ENCODE measurements around the gene PYDC1. TPM values are rescaled to one million over a fixed set of nuclear protein-coding genes. Genes with fewer than 3 reads are reported as not detected.
"Not testable (repeated sequence)": the region's sequence is repeated elsewhere in the genome, so short reads cannot be mapped to it uniquely, and the experiment has no call there.

Gene PYDC1
- 2.8 TPM for total RNA-seq

DNA sequence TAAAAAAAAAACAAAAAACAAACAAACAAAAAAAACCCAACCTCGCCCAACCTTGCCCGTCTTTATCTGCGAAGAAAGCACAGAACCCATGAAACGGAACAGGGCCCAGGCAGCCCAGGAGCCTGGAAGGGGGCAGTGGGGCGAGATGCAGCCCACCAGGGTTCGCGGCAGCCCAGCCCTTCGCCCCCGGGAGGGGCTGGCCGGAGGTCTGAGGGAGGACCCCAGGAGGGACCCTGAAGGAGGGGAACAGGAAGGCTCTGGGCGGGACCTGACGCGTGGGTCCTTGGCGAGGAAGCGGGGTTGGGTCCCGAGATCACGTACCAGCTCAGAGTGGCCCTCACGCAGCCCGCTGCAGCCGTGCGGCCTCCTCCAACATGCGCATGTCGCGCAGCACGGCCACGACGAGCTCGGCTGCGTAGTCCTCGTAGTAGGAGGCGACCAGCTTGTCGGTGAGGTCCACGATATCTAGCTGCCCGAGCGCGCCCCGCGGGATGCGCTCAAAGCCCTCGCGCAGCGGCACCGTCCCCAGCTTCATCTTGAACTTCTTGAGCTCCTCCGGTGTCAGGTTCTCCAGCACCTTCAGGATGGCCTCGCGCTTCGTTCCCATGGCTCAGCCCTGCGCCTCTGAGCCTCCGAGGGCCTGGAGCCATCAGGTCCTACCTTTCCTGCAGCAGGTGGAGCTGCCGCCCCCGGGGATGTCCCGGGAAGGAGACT lies at the start of gene PYDC1:
TSS of gene PYDC1 (minus strand) at position 714 of the 714 bp plus-strand sequence. CDS start at position 607, 107 bp downstream.
- DNase-seq, result no peak

DNA sequence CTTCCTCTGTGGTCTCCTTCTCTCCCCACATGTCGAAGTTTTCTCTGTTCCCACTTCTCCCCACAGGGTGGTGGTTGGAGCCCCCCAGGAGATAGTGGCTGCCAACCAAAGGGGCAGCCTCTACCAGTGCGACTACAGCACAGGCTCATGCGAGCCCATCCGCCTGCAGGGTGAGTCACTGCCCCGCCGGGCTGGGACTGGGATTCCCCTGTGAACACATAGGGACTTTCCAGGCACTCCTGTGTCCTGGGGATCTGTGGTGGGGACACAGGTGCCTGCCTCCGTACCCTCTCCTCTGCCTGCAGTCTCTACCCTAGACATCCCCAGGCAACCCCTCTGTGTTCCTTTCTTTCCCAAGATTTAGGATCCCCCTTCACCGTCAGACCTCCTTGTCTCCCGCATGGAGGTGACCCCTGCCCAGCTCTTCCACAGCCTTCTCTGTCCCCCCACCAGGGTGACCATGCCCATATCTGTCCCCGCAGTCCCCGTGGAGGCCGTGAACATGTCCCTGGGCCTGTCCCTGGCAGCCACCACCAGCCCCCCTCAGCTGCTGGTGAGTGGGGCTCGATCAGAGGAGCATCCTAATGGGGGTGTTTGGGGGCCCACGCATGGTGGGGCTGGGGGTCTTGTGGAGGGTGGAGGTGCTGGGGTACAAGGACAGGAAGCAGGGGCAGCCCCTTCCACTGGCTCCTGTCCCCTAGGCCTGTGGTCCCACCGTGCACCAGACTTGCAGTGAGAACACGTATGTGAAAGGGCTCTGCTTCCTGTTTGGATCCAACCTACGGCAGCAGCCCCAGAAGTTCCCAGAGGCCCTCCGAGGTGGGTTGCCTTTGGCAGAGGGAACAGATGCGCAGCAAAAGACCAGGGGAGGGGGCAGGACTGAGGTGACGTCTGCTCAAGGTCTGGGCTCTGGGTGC lies 48.7 kb upstream of the PYDC1 start:
- DNase-seq, result no peak

DNA sequence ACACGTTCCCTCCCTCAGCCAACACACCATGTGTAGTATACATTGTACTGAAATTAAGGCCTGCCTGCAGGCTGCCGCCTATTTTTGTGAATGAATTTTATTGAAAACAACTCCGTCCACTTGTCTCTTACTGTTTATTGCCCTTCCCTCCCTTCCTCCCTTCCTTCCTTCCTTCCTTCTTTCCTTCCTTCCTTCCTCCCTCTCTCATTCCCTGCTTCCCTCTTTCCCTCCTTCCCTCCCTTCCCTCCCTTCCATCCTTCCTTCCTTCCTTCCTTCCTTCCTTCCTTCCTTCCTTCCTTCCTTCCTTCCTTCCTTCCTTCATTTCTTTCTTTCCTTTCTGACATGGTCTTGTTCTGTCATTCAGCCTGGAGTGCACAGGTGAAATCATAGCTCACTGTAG lies 45.1 kb upstream of the PYDC1 start:
- no peak for DNase-seq

DNA sequence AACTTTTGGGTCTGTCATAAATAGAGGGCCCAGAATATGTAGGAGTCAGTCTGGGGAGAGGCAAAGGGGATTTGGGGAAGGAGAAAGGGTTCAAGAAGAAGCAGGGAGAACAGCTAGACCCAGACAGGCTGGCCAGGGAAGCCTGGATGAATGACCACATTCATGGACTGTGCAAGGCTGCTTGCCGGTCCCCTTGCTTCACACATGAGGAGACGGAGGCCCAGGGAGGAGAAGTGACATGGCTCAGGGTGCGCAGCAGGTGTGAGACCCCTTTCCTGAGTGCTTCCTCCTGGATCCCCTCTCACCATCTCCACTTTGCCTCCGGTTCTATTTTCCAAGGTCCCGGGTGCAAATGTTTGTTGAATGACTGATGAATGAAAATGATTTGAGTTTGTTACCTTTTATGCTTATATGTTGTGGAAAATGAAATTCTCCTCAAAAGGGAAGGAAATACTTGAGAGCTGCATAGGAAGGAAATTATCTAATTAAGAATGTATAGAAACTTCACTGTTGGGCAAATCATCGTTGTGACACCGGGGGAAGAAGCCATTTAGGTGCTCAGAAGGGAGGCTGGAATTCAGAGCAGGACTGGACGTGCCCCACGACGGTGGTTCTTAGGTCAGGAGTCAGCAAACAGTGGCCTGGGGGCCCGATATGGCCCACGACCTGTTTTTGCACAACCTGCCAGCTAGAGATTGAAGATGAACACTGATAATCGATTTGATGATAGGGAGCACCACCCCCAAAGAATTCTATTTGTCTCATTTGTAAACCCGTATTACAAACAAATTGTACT lies 43.4 kb upstream of the PYDC1 start:
- no peak for DNase-seq

DNA sequence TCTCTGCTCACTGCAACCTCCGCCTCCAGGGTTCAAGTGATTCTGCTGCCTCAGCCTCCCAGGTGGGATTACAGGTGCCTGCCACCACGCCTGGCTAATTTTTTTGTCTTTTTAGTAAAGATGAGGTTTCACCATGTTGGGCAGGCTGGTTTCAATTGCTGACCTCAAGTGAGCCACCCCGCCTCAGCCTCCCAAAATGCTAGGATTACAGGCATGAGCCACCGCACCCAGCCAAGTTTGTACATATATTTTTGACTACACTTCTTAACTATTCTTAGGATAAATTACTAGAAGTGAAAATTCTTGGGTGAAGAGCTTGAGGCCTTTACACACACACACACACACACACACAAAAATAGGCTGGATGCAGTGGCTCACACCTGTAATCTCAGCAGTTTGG lies 41.4 kb upstream of the PYDC1 start:
- DNase-seq, result no peak

DNA sequence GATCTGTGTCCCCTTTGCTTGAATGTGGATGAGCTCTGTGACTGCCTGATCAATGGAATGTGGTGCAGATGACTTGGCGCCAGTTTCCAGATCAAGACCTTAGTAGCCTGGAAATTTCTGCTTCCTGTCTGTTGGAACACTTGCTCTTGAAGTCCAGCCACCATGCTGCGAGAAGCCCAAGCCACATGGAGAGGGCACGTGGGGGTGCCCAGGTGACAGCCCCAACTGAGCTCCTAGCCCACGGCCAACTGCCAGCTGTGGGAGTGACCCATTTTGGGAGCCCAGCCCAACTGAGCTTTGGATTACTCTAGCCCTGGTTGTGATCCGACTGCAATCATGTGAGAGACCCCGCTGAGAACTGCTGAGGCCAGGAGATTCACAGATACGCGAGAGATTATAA lies 39.5 kb upstream of the PYDC1 start:
- no peak for DNase-seq

DNA sequence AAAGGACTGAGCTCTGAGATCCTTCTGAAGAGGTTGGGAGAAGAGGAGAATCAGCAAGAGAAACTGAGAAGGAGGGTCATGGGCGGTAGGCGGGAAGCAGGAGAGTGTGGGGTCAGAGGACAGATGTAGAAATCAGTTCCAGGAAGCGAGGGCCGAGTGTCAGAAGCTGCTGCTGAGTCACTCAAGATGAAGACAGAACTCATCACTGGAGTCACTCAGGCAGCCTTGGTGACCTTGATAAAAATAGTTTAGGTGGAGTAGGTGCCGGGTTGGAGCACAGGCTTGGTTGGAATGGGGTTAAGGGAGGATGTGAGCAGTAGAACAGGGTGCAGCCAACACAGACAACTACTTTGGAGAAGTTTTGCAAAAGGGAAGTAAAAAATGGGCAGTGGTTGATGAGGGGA lies 36.7 kb upstream of the PYDC1 start:
- DNase-seq, result no peak

DNA sequence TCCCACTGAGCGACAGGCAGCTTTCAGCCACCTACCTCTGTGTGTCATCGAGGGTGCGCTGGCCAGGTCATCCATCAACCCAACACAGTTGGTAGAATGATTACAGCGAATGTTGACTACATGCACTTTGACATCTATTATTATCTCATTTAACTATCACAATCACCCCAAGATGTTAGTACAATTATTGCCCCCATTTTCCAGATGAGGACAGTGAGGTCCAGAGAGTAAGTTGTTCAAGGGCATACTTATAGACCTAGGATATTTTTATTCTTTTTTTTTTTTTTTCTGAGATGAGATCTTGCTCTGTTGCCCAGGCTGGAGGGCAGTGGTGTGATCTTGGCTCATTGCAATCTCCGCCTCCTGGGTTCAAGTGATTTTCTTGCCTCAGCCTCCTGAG lies 34.5 kb upstream of the PYDC1 start:
- DNase-seq, result no peak

DNA sequence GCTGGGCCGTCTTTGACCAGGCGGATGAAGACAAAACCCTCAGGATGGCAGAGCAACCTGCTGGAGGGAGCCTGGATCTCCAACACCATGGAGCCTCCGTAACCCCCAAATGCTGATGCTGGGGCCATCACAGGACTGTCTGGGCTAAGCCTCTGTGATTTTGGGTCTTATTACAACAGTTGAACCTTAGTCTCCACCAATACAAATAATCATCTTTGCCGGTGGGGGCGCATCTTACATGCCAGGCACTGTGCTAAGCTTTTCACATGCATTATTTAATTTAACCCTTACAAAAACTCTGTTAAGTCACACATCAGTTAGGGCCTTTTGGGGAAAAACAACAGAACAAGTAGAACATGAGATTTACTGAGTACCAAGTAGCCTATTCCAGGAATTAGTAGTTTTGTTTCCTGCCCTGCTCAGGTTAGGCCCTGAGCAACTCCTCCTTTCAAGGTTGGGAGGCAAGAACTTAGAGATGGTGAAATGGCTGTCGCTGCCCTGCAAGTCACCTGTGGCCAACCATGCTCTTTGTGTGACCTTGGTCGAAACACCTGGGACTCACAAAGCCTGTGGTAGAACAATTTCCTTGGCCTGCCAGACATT lies 33.9 kb upstream of the PYDC1 start:
- no peak for DNase-seq

DNA sequence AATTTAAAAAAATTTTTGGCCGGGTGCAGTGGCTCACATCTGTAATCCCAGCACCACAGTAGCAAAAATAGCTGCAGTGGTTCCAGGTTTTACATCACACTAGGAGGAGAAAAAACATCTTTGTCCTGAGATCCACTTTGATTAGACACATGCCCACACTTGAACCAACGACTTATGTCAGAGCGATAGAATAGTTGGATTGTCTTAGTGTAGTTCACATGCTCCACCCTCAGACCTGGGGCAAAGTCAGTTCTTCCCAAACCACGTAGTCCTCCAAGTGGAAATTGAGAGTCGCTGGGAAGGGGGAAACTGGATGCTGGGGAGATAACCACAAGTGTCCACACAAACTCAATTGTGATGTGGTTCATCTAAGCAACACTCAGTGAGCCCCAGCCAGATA lies 31.4 kb upstream of the PYDC1 start:
- no peak for DNase-seq

DNA sequence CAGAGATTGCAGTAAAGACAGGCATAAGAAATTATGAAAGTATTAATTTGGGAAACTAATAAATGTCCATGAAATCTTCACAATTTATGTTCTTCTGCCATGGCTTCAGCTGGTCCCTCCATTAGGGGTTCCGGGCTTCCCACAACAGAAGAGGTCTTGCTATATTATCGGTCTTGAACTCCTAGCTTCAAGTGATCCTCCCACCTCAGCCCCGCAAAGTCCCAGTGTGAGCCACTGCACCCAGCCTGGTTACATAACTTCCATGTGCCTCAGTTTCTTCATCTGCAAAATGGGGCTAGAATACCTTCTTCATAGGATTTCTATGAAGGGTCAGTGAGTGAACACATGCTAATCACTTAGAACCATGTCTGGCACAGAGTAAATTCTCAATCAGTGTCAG lies 29.4 kb upstream of the PYDC1 start:
- no peak for DNase-seq

DNA sequence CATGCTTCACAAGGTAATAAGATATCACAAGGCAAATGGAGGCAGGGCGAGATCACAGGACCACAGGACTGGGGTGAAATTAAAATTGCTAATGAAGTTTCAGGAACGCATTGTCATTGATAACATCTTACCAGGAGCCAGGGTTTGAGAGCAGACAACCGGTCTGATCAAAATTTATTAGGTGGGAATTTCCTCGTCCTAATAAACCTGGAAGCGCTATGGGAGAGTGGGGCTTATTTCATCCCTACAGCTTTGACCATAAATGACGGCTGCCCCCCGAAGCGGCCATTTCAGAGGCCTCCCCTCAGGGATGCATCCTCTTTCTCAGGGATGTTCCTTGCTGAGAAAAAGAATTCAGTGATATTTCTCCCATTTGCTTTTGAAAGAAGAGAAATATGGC lies 28.7 kb upstream of the PYDC1 start:
- not testable (repeated sequence) for DNase-seq

DNA sequence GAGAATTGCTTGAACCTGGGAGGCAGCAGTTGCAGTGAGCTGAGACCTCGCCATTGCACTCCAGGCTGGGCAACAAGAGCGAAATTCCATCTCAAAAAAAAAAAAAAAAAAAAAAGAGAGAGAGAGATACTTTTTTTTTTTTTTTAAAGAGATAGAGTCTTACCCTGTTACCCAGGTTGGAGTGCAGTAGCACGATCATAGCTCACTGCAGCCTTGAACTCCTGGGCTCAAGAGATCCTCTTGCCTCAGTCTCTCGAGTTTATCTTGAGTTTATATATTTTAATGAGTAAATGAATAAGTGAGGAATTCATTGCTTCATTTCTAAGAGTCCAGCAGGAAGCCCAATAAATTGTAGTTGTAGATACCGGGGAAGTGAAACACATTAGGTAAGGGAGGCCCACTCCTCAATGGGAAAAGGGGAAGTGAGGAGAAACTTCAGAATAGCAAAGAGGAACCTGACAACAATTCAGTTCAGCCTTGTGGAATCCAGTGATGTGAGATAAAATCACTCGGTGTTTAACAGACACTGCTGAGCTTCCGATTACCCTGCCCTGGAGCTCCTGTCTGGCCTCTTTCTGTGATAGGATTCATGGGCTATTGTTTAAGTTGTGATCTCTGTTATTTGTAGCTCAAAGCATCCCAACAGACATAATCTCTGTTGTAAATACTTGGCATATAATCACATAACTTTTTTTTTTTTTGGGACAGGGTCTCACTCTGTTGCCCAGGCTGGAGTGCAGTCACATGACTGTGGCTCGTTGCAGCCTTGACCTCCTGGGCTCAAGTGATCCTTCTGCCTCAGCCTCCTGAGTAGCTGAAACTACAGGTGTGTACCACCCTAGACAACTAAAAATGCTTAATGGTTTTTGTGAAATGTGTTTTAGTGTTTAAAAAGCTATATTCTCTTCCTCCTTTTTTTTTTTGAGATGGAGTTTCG lies 27.1 kb upstream of the PYDC1 start:
- no peak for DNase-seq

DNA sequence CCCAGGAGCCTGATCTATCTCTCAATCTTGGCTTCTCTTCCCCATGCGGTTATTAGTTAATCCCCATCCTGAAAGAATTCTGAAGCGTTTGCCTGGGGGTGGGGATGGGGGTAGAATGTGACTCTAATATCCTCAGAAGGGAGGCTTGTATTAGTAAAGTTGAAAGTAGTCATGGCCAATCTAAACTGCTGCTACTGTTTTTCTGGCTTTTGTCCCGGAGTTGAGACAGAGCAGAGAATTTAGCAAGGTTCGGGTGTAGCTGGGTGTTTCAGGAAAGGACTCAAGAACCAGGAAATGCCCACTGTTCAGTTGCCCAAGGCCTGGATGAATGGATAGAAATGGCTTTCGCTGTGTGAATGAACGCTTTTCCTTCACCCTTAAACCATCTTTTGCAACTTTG lies 25.3 kb upstream of the PYDC1 start:
- DNase-seq, result no peak

DNA sequence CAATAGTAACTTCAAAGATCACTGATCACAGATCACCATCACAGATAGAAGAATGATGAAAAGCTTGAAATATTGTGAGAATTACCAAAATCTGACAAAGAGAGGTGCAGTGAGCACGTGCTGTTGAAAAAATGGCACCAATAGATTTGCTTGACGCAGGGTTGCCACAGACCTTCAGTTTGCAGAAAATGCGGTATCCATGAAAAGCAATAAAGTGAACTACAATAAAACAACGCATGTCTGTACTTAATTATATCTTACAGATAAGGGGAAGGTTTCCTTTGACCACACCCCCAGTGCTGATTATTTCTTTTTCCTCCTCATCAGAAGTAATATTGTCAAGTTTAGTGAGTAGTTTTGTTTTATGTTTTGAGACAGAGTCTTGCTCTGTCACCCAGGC lies 21.1 kb upstream of the PYDC1 start:
- DNase-seq, result no peak

DNA sequence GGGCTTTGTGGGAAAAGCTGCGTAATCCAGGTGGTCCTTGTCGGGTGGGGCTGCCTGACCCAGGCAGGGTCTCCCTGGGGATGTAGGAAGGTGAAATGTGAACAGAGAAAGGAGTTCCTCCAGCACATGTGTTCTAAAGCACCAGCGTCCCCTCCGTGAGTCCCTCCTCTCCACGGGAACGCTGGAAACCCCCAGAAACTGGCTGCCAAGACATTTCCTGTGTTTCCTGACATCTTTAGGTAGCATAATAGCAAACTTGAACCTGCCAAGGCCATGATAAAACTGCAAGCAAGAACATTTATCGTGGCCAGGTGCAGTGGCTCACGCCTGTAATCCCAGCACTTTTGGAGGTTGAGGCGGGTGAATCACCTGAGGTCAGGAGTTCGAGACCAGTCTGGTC lies 12.6 kb upstream of the PYDC1 start:
- no peak for DNase-seq

DNA sequence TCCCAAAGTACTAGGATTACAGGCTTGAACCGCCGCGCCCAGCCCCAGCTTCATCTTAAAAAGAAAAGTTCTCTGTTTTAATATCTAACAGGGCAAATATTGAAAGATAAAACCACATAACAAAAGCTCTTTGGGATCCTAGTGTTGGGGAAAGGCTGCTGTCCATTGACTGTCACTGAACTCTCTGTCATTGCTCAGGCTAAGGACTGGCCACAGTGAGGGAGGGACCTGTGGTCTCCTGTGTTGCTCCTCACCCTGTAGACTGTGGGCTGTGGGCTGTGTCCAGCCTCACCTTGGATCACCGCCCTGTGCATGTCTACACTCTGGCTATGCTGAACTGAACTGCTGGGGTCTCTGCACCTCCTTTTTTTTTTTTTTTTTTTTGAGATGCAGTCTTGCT lies 11.3 kb upstream of the PYDC1 start:
- no peak for DNase-seq

DNA sequence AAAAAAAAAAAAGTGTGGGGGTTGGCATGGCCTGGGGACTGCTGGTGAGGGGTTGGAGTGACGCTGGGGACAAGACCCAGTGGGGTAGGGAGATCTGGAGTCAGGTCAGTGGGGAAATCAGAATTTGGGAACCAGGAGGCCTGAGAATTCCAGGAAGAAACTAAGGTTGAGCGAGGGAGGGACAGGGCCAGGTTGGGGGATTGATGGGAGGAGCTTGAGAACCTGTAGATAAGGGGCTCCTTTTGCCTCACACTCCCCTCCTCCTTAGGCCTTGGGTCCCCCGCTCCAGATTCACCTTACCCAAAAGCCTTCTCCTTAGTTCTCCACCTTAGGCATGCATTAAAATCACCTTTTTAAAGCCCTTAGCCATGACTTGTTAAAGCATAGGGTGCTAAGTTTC lies 8.3 kb upstream of the PYDC1 start:
- DNase-seq, result no peak

DNA sequence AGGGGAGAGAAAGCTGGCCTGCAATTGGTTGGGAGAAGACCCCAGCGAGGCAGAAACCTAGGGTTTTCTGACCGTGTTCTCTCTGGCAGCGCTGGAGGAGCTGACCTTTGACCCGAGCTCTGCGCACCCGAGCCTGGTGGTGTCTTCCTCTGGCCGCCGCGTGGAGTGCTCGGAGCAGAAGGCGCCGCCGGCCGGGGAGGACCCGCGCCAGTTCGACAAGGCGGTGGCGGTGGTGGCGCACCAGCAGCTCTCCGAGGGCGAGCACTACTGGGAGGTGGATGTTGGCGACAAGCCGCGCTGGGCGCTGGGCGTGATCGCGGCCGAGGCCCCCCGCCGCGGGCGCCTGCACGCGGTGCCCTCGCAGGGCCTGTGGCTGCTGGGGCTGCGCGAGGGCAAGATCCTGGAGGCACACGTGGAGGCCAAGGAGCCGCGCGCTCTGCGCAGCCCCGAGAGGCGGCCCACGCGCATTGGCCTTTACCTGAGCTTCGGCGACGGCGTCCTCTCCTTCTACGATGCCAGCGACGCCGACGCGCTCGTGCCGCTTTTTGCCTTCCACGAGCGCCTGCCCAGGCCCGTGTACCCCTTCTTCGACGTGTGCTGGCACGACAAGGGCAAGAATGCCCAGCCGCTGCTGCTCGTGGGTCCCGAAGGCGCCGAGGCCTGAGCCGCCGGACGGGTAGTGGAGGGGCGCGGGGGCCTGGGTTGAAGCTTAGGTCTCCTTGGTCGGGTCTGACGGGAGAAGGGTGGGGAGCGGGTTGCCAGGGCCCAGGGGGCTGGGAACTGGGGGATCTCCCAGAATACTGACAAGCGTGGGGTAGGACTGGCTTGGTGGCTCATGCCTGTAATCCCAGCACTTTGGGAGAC lies 7.4 kb upstream of the PYDC1 start:
- no peak for DNase-seq

DNA sequence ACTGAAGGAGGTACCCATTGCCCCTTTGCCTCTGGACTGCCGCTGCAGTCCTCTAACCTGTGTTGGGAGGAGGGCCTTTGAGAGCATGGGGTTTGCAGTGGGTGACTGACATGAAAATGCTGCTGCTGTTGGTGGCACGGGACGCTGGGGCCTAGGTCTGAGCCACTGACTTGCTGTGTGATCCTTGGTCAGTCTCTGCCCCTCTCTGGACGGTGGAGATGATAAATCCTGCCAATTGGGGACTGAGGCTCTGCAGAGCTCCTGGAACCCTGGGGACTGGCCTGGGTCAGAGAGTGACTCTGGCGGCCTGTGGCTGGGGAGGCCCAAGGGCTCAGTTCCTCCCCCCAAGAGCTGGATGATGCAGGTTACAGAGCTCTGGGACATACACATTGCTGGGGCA lies 6.1 kb upstream of the PYDC1 start:
- no peak for DNase-seq
